Gastroesophageal sphincter (tissue), 3 donors: ENCODE data around the gene ENTPD3.

Source experiments
- CTCF ChIP-seq, 4 experiments: fragments of 200-600 bp in 2 of 4; fragments of 450-650 bp in 2 of 4; sonication (generic) in 1 of 4; IDR thresholded peaks; one replicate each; pipeline ENCODE4 v1.5.1; 2017 to 2019; ENCODE audit warnings: antibody characterized with exemption in 4 of 4, mild to moderate bottlenecking in 2 of 4, moderate library complexity in 2 of 4
- POLR2A ChIP-seq, 2 donors: fragments of 450-650 bp; IDR thresholded peaks; one replicate each; pipeline ENCODE4 v1.6.1; 2017; ENCODE audit warnings: antibody characterized with exemption in 2 of 2, mild to moderate bottlenecking in 2 of 2, moderate library complexity in 1 of 2
- POLR2AphosphoS5 ChIP-seq: sonication (generic); formaldehyde crosslinking; IDR thresholded peaks from one replicate; pipeline ENCODE4 v1.6.1; 2017; ENCODE audit warnings: antibody characterized with exemption

- TF ChIP-seq POLR2AphosphoS5 (peak; percentile 98), POLR2A (IDR thresholded peaks at IDR 0.05) (peak; percentile 91 to 92), CTCF (IDR thresholded peaks at IDR 0.05) (peak in 1 of 4 experiments; percentile 31)
These were observed 70.2 kb downstream of the ENTPD3 start, which contains the start of gene RPL14 for GRCh38 chr3:40456940-40457823.
